IMR-90 (cell line): Measurements from ENCODE around the gene ACAD11.

ENCODE experiments used
- BHLHE40 ChIP-seq: fragments of 150-350 bp; IDR thresholded peaks from 2 replicates; pipeline ENCODE4 v1.6.1; 2016; ENCODE audit warnings: mild to moderate bottlenecking, low read depth, low read length
- CEBPB ChIP-seq: IDR thresholded peaks from 2 replicates; pipeline ENCODE4 v1.6.1; 2012; ENCODE audit warnings: low read depth, low read length, improper control_type of control experiment
- CHD1 ChIP-seq: IDR thresholded peaks from 2 replicates; pipeline ENCODE4 v1.6.1; 2012; ENCODE audit warnings: low read depth, low read length, improper control_type of control experiment
- FOS ChIP-seq: fragments of 150-350 bp; IDR thresholded peaks from 2 replicates; pipeline ENCODE4 v1.6.1; 2016; ENCODE audit warnings: low read depth, low read length
- MXI1 ChIP-seq: IDR thresholded peaks from 2 replicates; pipeline ENCODE4 v1.6.1; 2012; ENCODE audit warnings: low read depth, mild to moderate bottlenecking, low read length, moderate library complexity, borderline replicate concordance
- POLR2A ChIP-seq: IDR thresholded peaks from 2 replicates; pipeline ENCODE4 v1.6.1; 2012; ENCODE audit warnings: mild to moderate bottlenecking, low read depth, low read length
- RCOR1 ChIP-seq: IDR thresholded peaks from 2 replicates; pipeline ENCODE4 v1.6.1; 2012; ENCODE audit warnings: mild to moderate bottlenecking, low read length, improper control_type of control experiment; ENCODE audit not compliant: insufficient replicate concordance
- RFX5 ChIP-seq: IDR thresholded peaks from 2 replicates; pipeline ENCODE4 v1.8.0; 2012; ENCODE audit warnings: low read depth, mild to moderate bottlenecking, low read length, moderate library complexity
- SMC3 ChIP-seq: fragments of 150-350 bp; IDR thresholded peaks from 2 replicates; pipeline ENCODE4 v1.6.1; 2016; ENCODE audit warnings: low read depth, mild to moderate bottlenecking, antibody characterized with exemption, low read length, moderate library complexity
- TF ChIP-seq, protein P1 (sequence below): conservative IDR thresholded peaks from 2 replicates; pipeline ENCODE4 v1.5.1; 2012; ENCODE audit warnings: mild to moderate bottlenecking, low read depth, low read length, improper control_type of control experiment

DNA sequence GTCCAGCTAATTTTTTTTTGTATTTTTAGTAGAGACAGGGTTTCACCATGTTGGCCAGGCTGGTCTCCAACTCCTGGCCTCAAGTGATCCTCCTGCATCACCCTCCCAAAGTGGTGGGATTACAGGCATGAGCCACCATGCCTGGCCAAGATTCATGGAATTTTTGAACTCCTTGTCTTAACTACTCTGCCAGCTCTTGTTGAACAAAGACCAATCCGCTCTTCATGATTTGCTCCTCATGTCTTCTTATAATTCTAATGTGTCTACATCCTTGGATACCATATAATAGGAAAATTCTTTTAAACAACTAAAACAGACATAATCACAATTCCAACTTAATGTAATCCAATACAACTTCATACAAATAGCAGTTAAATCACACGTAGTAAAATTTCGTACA is 21.8 kb upstream of the ACAD11 start:
- TF ChIP-seq, protein P1, sequence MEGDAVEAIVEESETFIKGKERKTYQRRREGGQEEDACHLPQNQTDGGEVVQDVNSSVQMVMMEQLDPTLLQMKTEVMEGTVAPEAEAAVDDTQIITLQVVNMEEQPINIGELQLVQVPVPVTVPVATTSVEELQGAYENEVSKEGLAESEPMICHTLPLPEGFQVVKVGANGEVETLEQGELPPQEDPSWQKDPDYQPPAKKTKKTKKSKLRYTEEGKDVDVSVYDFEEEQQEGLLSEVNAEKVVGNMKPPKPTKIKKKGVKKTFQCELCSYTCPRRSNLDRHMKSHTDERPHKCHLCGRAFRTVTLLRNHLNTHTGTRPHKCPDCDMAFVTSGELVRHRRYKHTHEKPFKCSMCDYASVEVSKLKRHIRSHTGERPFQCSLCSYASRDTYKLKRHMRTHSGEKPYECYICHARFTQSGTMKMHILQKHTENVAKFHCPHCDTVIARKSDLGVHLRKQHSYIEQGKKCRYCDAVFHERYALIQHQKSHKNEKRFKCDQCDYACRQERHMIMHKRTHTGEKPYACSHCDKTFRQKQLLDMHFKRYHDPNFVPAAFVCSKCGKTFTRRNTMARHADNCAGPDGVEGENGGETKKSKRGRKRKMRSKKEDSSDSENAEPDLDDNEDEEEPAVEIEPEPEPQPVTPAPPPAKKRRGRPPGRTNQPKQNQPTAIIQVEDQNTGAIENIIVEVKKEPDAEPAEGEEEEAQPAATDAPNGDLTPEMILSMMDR: no peak
- TF ChIP-seq RCOR1: no peak
- no peak for TF ChIP-seq BHLHE40
- no peak for TF ChIP-seq FOS
- no peak for TF ChIP-seq RFX5
- TF ChIP-seq MXI1: no peak
- no peak for TF ChIP-seq CEBPB
- TF ChIP-seq SMC3: no peak
- TF ChIP-seq POLR2A: no peak
- TF ChIP-seq CHD1: no peak
